H1 (cell line): ENCODE data around the gene TCF20. TPM values are rescaled to one million over a fixed set of nuclear protein-coding genes. Genes with fewer than 3 reads are reported as not detected.
A peak's percentile ranks its signal among the peaks of the same experiment; 100 is the strongest.

Experiments used
- CTCF ChIA-PET: fragments of 300-600 bp; sonication (Branson Sonifier 250); formaldehyde crosslinking; loops from one replicate; lab custom pipeline; 2021; ENCODE audit not compliant: partially characterized antibody; lab: Charles Lee
- POLR2A ChIA-PET: fragments of 300-600 bp; sonication (Branson Sonifier 250); formaldehyde crosslinking; loops from one replicate; lab custom pipeline; 2021; ENCODE audit warnings: inconsistent platforms; ENCODE audit not compliant: partially characterized antibody; lab: Charles Lee
- DNase-seq, 2 experiments: peaks; one replicate each; pipeline versions ENCODE4 v3.0.0 to v3.0.0-alpha.2; 2010 to 2022; ENCODE audit warnings: low spot score in 2 of 2, low read depth in 1 of 2, mixed read lengths in 1 of 2
- FAIRE-seq: peaks from 2 replicates; lab custom pipeline; 2011; peaks lifted over from hg19 to GRCh38; lab: Jason Lieb, UNC
- H2AFZ ChIP-seq: 2 replicates; pipeline ENCODE4 v1.8.1; 2012; ENCODE audit warnings: low read length, inconsistent platforms
- H2AK5ac ChIP-seq: 2 replicates; pipeline ENCODE4 v1.6.1; 2013; ENCODE audit warnings: low read depth, low read length
- H2BK120ac ChIP-seq: replicated peaks from 2 replicates; pipeline ENCODE3; 2013; ENCODE audit warnings: low read depth, low read length, inconsistent platforms
- H2BK12ac ChIP-seq: 2 replicates; pipeline ENCODE4 v1.6.1; 2013; ENCODE audit warnings: low read depth, low read length
- H2BK15ac ChIP-seq: 2 replicates; pipeline ENCODE4 v1.6.1; 2013; ENCODE audit warnings: low read length
- H2BK20ac ChIP-seq: 2 replicates; pipeline ENCODE4 v1.6.1; 2013; ENCODE audit warnings: low read length
- H2BK5ac ChIP-seq: 2 replicates; pipeline ENCODE4 v1.6.1; 2013; ENCODE audit warnings: low read depth, low read length
- H3K14ac ChIP-seq: 2 replicates; pipeline ENCODE4 v1.6.1; 2013; ENCODE audit warnings: inconsistent platforms; ENCODE audit not compliant: insufficient read length
- H3K18ac ChIP-seq: 2 replicates; pipeline ENCODE4 v1.6.1; 2013; ENCODE audit warnings: low read length; ENCODE audit errors: extremely low read depth
- H3K23ac ChIP-seq: 2 replicates; pipeline ENCODE4 v1.6.1; 2013; ENCODE audit warnings: inconsistent platforms; ENCODE audit not compliant: insufficient read length
- H3K23me2 ChIP-seq: 2 replicates; pipeline ENCODE4 v1.6.1; 2013; ENCODE audit warnings: low read depth, low read length
- H3K27ac ChIP-seq: 2 replicates; pipeline ENCODE4 v1.6.1; 2011; ENCODE audit warnings: low read depth, low read length, inconsistent platforms
- H3K27me3 ChIP-seq, 4 experiments: replicated peaks in 1 of 4; 1 replicate in 1 of 4; 2 replicates in 3 of 4; pipeline versions ENCODE4 v1.6.1 to v1.8.1; 2011 to 2013; ENCODE audit warnings: low read length in 3 of 4, mild to moderate bottlenecking in 3 of 4, inconsistent platforms in 2 of 4, mixed read lengths in 2 of 4, moderate library complexity in 1 of 4; ENCODE audit not compliant: control insufficient read depth in 3 of 4, insufficient read depth in 3 of 4; ENCODE audit errors: extremely low read depth in 1 of 4
- H3K36me3 ChIP-seq, 4 experiments: 2 replicates each; pipeline versions ENCODE4 v1.6.1 to v1.8.1; 2011 to 2013; ENCODE audit warnings: mild to moderate bottlenecking in 4 of 4, low read length in 3 of 4, moderate library complexity in 2 of 4, control low read depth in 1 of 4, inconsistent platforms in 1 of 4; ENCODE audit not compliant: insufficient read depth in 4 of 4, control insufficient read depth in 2 of 4
- H3K4ac ChIP-seq: replicated peaks from 2 replicates; pipeline ENCODE3; 2013; ENCODE audit warnings: low read length, low read depth, mixed read lengths, inconsistent platforms; ENCODE audit not compliant: insufficient read length
- H3K4me1 ChIP-seq, 4 experiments: replicated peaks in 1 of 4; 1 replicate in 1 of 4; 2 replicates in 3 of 4; pipeline versions ENCODE4 v1.6.1 to v1.8.1; 2011 to 2013; ENCODE audit warnings: low read length in 3 of 4, inconsistent platforms in 2 of 4, mixed read lengths in 1 of 4; ENCODE audit not compliant: insufficient read depth in 4 of 4, control insufficient read depth in 3 of 4
- H3K4me2 ChIP-seq, 2 experiments: 2 replicates each; pipeline versions ENCODE4 v1.6.1 to v1.8.1; 2011 to 2013; ENCODE audit warnings: low read depth in 2 of 2, low read length in 2 of 2, control low read depth in 1 of 2, inconsistent platforms in 1 of 2, mild to moderate bottlenecking in 1 of 2; ENCODE audit not compliant: insufficient read depth in 1 of 2
- H3K4me3 ChIP-seq, 4 experiments: fragments of 200-600, 300-600 bp in 1 of 4; sonication (generic), shearing (Covaris generic), sonication (Bioruptor Twin) in 1 of 4; 2 replicates each; pipeline versions ENCODE4 v1.5.1 to v1.8.1; 2011 to 2016; ENCODE audit warnings: low read length in 4 of 4, low read depth in 3 of 4, control low read depth in 2 of 4, inconsistent platforms in 2 of 4, mild to moderate bottlenecking in 2 of 4, mixed read lengths in 1 of 4, moderate library complexity in 1 of 4; ENCODE audit not compliant: insufficient read depth in 2 of 4; ENCODE audit errors: extremely low read depth in 1 of 4
- H3K56ac ChIP-seq: replicated peaks from 2 replicates; pipeline ENCODE3; 2013; ENCODE audit warnings: low read depth, mild to moderate bottlenecking, mixed read lengths, low read length, inconsistent platforms; ENCODE audit not compliant: insufficient read length
- H3K79me1 ChIP-seq: 2 replicates; pipeline ENCODE4 v1.6.1; 2013; ENCODE audit warnings: low read depth, low read length, control low read depth
- H3K79me2 ChIP-seq, 2 experiments: 2 replicates each; pipeline versions ENCODE4 v1.6.1 to v1.8.1; 2012 to 2013; ENCODE audit warnings: low read length in 2 of 2, mild to moderate bottlenecking in 2 of 2, inconsistent platforms in 1 of 2; ENCODE audit not compliant: insufficient read depth in 2 of 2, control insufficient read depth in 1 of 2
- H3K9ac ChIP-seq, 4 experiments: replicated peaks in 1 of 4; 1 replicate in 1 of 4; 2 replicates in 3 of 4; pipeline versions ENCODE4 v1.6.1 to v1.8.1; 2011 to 2013; ENCODE audit warnings: low read depth in 3 of 4, low read length in 3 of 4, control low read depth in 2 of 4, mild to moderate bottlenecking in 2 of 4, moderate library complexity in 2 of 4, inconsistent platforms in 1 of 4; ENCODE audit errors: extremely low read depth in 1 of 4
- H3K9me3 ChIP-seq, 2 experiments: 2 replicates each; pipeline versions ENCODE4 v1.6.1 to v1.8.1; 2012 to 2013; ENCODE audit warnings: mild to moderate bottlenecking in 2 of 2, moderate library complexity in 2 of 2, control low read depth in 1 of 2, inconsistent platforms in 1 of 2, low read depth in 1 of 2, low read length in 1 of 2, mixed read lengths in 1 of 2; ENCODE audit not compliant: insufficient read depth in 2 of 2
- H4K20me1 ChIP-seq, 2 experiments: replicated peaks in 1 of 2; 2 replicates each; pipeline versions ENCODE3 to v1.8.1; 2011 to 2013; ENCODE audit warnings: inconsistent platforms in 2 of 2, low read length in 2 of 2, mild to moderate bottlenecking in 1 of 2; ENCODE audit not compliant: insufficient read depth in 2 of 2, control insufficient read depth in 1 of 2
- H4K5ac ChIP-seq: 2 replicates; pipeline ENCODE4 v1.6.1; 2013; ENCODE audit warnings: low read length, low read depth, mixed read lengths, inconsistent platforms; ENCODE audit not compliant: insufficient read length
- H4K8ac ChIP-seq: 2 replicates; pipeline ENCODE4 v1.8.0; 2013; ENCODE audit warnings: mild to moderate bottlenecking, moderate library complexity, low read length, inconsistent platforms; ENCODE audit not compliant: insufficient read depth; ENCODE audit errors: extremely low read depth
- H4K91ac ChIP-seq: replicated peaks from 2 replicates; pipeline ENCODE3; 2013; ENCODE audit warnings: low read length, mixed read lengths, inconsistent platforms; ENCODE audit not compliant: insufficient read length
- BRCA1 ChIP-seq: IDR thresholded peaks from 2 replicates; pipeline ENCODE4 v1.6.1; 2012; ENCODE audit warnings: low read depth, low read length, improper control_type of control experiment
- FOSL1 ChIP-seq: IDR thresholded peaks from 2 replicates; pipeline ENCODE4 v1.6.1; 2011; ENCODE audit warnings: mild to moderate bottlenecking, low read depth, low read length, moderate library complexity; ENCODE audit not compliant: insufficient read depth
- HDAC6 ChIP-seq: IDR thresholded peaks from one replicate; pipeline ENCODE4 v1.7.1; 2012; ENCODE audit warnings: low read depth, mild to moderate bottlenecking, inconsistent platforms, low read length, moderate library complexity
- KDM5A ChIP-seq: fragments of 200-600 bp; IDR thresholded peaks from 2 replicates; pipeline ENCODE4 v1.7.1; 2012; ENCODE audit warnings: mild to moderate bottlenecking, low read length, inconsistent platforms, mixed read lengths
- SIRT6 ChIP-seq: IDR thresholded peaks from one replicate; pipeline ENCODE4 v1.7.1; 2012; ENCODE audit warnings: low read length, inconsistent platforms
- TEAD4 ChIP-seq: IDR thresholded peaks from 2 replicates; pipeline ENCODE4 v1.6.1; 2012; ENCODE audit warnings: low read depth, low read length, inconsistent platforms, mixed read lengths
- WGBS, 2 experiments: shearing (Covaris generic) in 1 of 2; methylation state at CpG; one replicate each; pipeline versions ENCODE4 v1.1.6 to v1.1.7; 2013 to 2015; ENCODE audit warnings: low lambda C conversion rate in 2 of 2, mixed read lengths in 2 of 2, inconsistent platforms in 1 of 2, low coverage in 1 of 2, missing lambda C conversion rate in 1 of 2; ENCODE audit not compliant: insufficient replicate concordance in 2 of 2, insufficient coverage in 1 of 2, insufficient read length in 1 of 2; ENCODE audit errors: extremely low coverage in 1 of 2, missing lambda C conversion rate in 1 of 2; 5-methylcytosine and 5-hydroxymethylcytosine counted together
- polyA plus RNA-seq, 7 experiments: library from polyadenylated mRNA; depleted of rRNA in 3 of 7; stranded (reverse) in 5 of 7; unstranded in 2 of 7; fragments of >200 nt in 5 of 7; fragments of 200-250 nt in 2 of 7; gene quantifications; 1 replicate in 5 of 7; 2 replicates in 1 of 7; 4 replicates in 1 of 7; pipeline versions ENCODE4 v1.2.1 to v1.2.3, GENCODE V29; 2011 to 2013; ENCODE audit warnings: missing spikeins in 2 of 7, mixed read lengths in 2 of 7
- total RNA-seq: library from RNA; stranded (reverse); fragmentation: NEBNext Ultra II Directional; extraction: Animal tissue kit (Norgen Biotek cat#: 25700); gene quantifications from 2 replicates; pipeline ENCODE4 v1.2.1, GENCODE V29; 2021
- TF ChIP-seq, protein P1 (sequence below), 3 experiments: IDR thresholded peaks; 1 replicate in 2 of 3; 2 replicates in 1 of 3; pipeline versions ENCODE4 v1.5.1 to v1.6.1; 2011; ENCODE audit warnings: low read length in 3 of 3, mild to moderate bottlenecking in 3 of 3, inconsistent platforms in 2 of 3, low read depth in 1 of 3, moderate library complexity in 1 of 3; ENCODE audit not compliant: insufficient read depth in 1 of 3; ENCODE audit errors: control extremely low read depth in 1 of 3
- TF ChIP-seq, protein P2 (sequence below): IDR thresholded peaks from 2 replicates; pipeline ENCODE4 v1.6.1; 2012; ENCODE audit warnings: inconsistent platforms

TCF20 gene
- total and polyA plus RNA-seq, 2 of the 8 experiments (the other 6 are each of a cell fraction or from before 2014, with no cell fraction given), result 22.0 to 79.8 TPM

DNA sequence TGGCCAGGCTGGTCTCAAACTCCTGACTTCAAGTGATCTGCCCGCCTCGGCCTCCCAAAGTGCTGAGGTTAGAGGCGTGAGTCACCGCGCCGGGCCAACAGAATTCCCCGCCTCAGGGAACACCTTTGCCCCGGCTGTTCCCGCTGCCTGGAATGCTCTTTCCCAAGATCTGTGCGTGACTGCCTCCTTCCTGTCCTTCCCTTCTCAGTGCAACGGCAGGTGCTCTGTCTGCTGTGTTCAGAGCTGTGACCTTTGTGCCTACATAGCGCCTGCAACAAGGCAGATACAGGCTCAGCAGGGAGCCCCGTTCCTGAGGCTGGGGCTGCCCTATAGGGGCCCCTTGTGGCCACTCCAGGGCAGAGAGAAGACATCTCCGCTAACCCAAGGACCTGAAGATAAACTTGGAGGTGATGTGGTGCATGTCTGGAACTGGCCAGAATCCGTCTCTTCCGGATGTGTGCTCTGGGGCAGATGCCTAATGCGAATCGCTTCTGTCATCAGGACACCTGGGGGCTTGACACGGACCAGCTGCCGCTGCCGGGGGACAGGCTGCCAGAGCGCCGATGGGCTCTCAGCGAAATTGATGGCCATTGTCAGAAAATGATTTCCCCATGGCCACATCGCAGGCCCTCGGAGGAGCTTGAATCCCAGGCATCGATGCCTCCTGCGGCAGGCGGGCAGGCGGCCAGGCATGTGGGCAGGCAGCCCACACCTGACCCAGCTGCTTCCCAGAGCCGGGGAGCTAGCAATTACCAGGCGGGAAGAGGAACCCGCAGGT, 43.5 kb upstream of the TCF20 start:
- H4K8ac ChIP-seq, result peak overlapping the region; percentile 66; the same call in 1 of the 2 replicates
- no peak overlapping the region for H3K27ac ChIP-seq
- no peak overlapping the region for H3K4me3 ChIP-seq
- H2AK5ac ChIP-seq, result no peak overlapping the region
- 0 out of 2 replicates have a peak overlapping the region, but pooled peaks have one; percentile 56 for H2BK5ac ChIP-seq
- H3K9me3 ChIP-seq, result no peaks in the 10 kb centered on the region
- H3K4ac ChIP-seq, result no peak overlapping the region
- no peak overlapping the region; the same call in 1 of the 2 replicates for H2BK15ac ChIP-seq
- no peaks in the 10 kb centered on the region for H3K36me3 ChIP-seq
- no peak overlapping the region for H4K91ac ChIP-seq
- no peak overlapping the region for H3K23ac ChIP-seq
- no peak for FAIRE-seq
- H4K5ac ChIP-seq, result peak overlapping the region; percentile 36
- peak; percentile 72 to 78 for DNase-seq
- no peak overlapping the region for H2BK120ac ChIP-seq
- WGBS, 2 experiments, result 56% methylated on average over 33 of the region's 33 CpGs; no CpG with 5 or more reads in 1 of the 2 experiments
- 0 out of 2 replicates have a peak, but pooled peaks cover 3% of the 10 kb centered on the region for H3K79me1 ChIP-seq
- no peak overlapping the region for H3K56ac ChIP-seq
- no peak overlapping the region for H3K9ac ChIP-seq
- peaks cover 2 to 19% of the 10 kb centered on the region in 2 experiments for H4K20me1 ChIP-seq
- no peaks in the 10 kb centered on the region; a peak in 2 of 7 replicates for H3K27me3 ChIP-seq
- H2AFZ ChIP-seq, result no peak overlapping the region
- H2BK20ac ChIP-seq, result no peak overlapping the region
- peak overlapping the region; percentile 57; the same call in 1 of the 2 replicates for H3K18ac ChIP-seq
- H3K79me2 ChIP-seq, result no peaks in the 10 kb centered on the region
- ChIA-PET POLR2A (interaction anchor here (0.6 to 3.0 kb wide), 4 partner anchors 10 to 224 kb away, joined by 3 to 13 read pairs (median 4); partner anchors contain the start of gene NDUFA6), CTCF (interaction anchor here (0.6 to 3.6 kb wide), 25 partner anchors 8 to 197 kb away, joined by 3 to 19 read pairs (median 3); no protein-coding TSS in a partner anchor)
- peak overlapping the region in 1 of 2 experiments; percentile 31; a peak in 1 of 4 replicates for H3K4me2 ChIP-seq
- peaks cover 0 to 34% (median 19%) of the 10 kb centered on the region in 4 experiments; a peak in 5 of 7 replicates for H3K4me1 ChIP-seq
- H3K14ac ChIP-seq, result no peak overlapping the region
- no peaks in the 10 kb centered on the region for H3K23me2 ChIP-seq
- H2BK12ac ChIP-seq, result peak overlapping the region; percentile 77; the same call in 1 of the 2 replicates
- TF ChIP-seq FOSL1, result no peak
- TF ChIP-seq, protein P1, sequence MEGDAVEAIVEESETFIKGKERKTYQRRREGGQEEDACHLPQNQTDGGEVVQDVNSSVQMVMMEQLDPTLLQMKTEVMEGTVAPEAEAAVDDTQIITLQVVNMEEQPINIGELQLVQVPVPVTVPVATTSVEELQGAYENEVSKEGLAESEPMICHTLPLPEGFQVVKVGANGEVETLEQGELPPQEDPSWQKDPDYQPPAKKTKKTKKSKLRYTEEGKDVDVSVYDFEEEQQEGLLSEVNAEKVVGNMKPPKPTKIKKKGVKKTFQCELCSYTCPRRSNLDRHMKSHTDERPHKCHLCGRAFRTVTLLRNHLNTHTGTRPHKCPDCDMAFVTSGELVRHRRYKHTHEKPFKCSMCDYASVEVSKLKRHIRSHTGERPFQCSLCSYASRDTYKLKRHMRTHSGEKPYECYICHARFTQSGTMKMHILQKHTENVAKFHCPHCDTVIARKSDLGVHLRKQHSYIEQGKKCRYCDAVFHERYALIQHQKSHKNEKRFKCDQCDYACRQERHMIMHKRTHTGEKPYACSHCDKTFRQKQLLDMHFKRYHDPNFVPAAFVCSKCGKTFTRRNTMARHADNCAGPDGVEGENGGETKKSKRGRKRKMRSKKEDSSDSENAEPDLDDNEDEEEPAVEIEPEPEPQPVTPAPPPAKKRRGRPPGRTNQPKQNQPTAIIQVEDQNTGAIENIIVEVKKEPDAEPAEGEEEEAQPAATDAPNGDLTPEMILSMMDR (IDR thresholded peaks at IDR 0.05; ENCODE audit: control extremely low read depth in 1 of 3, insufficient read depth in 1 of 3, low read depth in 1 of 3, low read length in 3 of 3), result peak; percentile 72 to 77 (median 75)
- 0 out of 2 replicates have a peak, but pooled peaks have one; percentile 61 for TF ChIP-seq TEAD4
- no peak for TF ChIP-seq SIRT6
- TF ChIP-seq HDAC6, result no peak
- TF ChIP-seq BRCA1, result no peak
- no peak for TF ChIP-seq KDM5A
- TF ChIP-seq, protein P2, sequence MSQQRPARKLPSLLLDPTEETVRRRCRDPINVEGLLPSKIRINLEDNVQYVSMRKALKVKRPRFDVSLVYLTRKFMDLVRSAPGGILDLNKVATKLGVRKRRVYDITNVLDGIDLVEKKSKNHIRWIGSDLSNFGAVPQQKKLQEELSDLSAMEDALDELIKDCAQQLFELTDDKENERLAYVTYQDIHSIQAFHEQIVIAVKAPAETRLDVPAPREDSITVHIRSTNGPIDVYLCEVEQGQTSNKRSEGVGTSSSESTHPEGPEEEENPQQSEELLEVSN, result peak; percentile 54; the same call in 1 of the 2 replicates
